Endothelial cell of umbilical vein (primary cell): ENCODE results near the gene SST. TPM values are rescaled to one million over a fixed set of nuclear protein-coding genes. Genes with fewer than 3 reads are reported as not detected.

ENCODE experiments used
- Bru-seq: library from RNA; stranded (reverse); fragments of 400-500 nt; gene quantifications from one replicate; lab custom pipeline; 2021; lab: Mats Ljungman, UMichigan
- BruChase-seq, 2 experiments: library from RNA; stranded (reverse); fragments of 400-500 nt; gene quantifications; one replicate each; lab custom pipeline; 2021; lab: Mats Ljungman, UMichigan
- BruUV-seq: library from RNA; stranded (reverse); fragments of 400-500 nt; replicated peaks from 2 replicates; lab custom pipeline; 2021; lab: Mats Ljungman, UMichigan
- CTCF ChIA-PET: fragments of 300-600, 350-600 bp; sonication (Branson Sonifier 250); formaldehyde crosslinking; loops from one replicate; lab custom pipeline; 2021; ENCODE audit warnings: antibody characterized with exemption, inconsistent platforms; lab: Charles Lee
- POLR2A ChIA-PET: fragments of 300-600, 350-600 bp; sonication (Branson Sonifier 250); formaldehyde crosslinking; loops from one replicate; lab custom pipeline; 2021; ENCODE audit warnings: antibody characterized with exemption, inconsistent platforms; lab: Charles Lee
- DNase-seq: peaks from one replicate; pipeline ENCODE4 v3.0.0-alpha.2; 2011; ENCODE audit warnings: low read depth, low spot score
- FAIRE-seq: peaks from 2 replicates; lab custom pipeline; 2011; peaks lifted over from hg19 to GRCh38; lab: Jason Lieb, UNC
- H2AFZ ChIP-seq: 2 replicates; pipeline ENCODE4 v1.6.0; 2012; ENCODE audit warnings: low read depth, low read length, control low read depth, inconsistent platforms
- H3K27ac ChIP-seq: 2 replicates; pipeline ENCODE4 v1.5.1; 2011; ENCODE audit warnings: low read depth, mild to moderate bottlenecking, control low read depth, low read length, moderate library complexity; ENCODE audit not compliant: insufficient read depth
- H3K27me3 ChIP-seq, 2 experiments: 2 replicates each; pipeline versions ENCODE4 v1.6.0 to v1.6.1; 2011; ENCODE audit warnings: low read length in 2 of 2, mixed read lengths in 1 of 2; ENCODE audit not compliant: control insufficient read depth in 2 of 2, insufficient read depth in 2 of 2
- H3K36me3 ChIP-seq, 2 experiments: 2 replicates in 1 of 2; 3 replicates in 1 of 2; pipeline ENCODE4 v1.5.1; 2011; ENCODE audit warnings: low read length in 2 of 2, mild to moderate bottlenecking in 1 of 2, moderate library complexity in 1 of 2; ENCODE audit not compliant: control insufficient read depth in 2 of 2, insufficient read depth in 2 of 2; ENCODE audit errors: extremely low read depth in 1 of 2
- H3K4me1 ChIP-seq: 3 replicates; pipeline ENCODE4 v1.5.1; 2011; ENCODE audit warnings: mild to moderate bottlenecking, low read length; ENCODE audit not compliant: control insufficient read depth, insufficient read depth; ENCODE audit errors: extremely low read depth
- H3K4me2 ChIP-seq: 2 replicates; pipeline ENCODE4 v1.6.1; 2011; ENCODE audit warnings: low read length, control low read depth, mixed read lengths; ENCODE audit not compliant: insufficient read depth
- H3K4me3 ChIP-seq, 3 experiments: fragments of 200-600 bp in 1 of 3; sonication (generic), shearing (Covaris generic) in 1 of 3; replicated peaks in 1 of 3; 2 replicates each; pipeline ENCODE4 v1.5.1; 2011 to 2016; ENCODE audit warnings: control low read depth in 3 of 3, low read length in 3 of 3, mild to moderate bottlenecking in 2 of 3, inconsistent platforms in 1 of 3, low read depth in 1 of 3, moderate library complexity in 1 of 3; ENCODE audit not compliant: insufficient read depth in 1 of 3
- H3K79me2 ChIP-seq: 2 replicates; pipeline ENCODE4 v1.6.0; 2012; ENCODE audit warnings: low read length, inconsistent platforms; ENCODE audit not compliant: control insufficient read depth, insufficient read depth
- H3K9ac ChIP-seq: replicated peaks from 2 replicates; pipeline ENCODE3; 2011; ENCODE audit warnings: low read length, control low read depth; ENCODE audit not compliant: insufficient read depth; ENCODE audit errors: extremely low read depth
- H3K9me1 ChIP-seq: replicated peaks from 3 replicates; pipeline ENCODE4 v1.6.0; 2011; ENCODE audit warnings: mild to moderate bottlenecking, low read length; ENCODE audit not compliant: control insufficient read depth, insufficient read depth; ENCODE audit errors: extremely low read depth
- H3K9me3 ChIP-seq: replicated peaks from 2 replicates; pipeline ENCODE4 v1.5.1; 2012; ENCODE audit warnings: low read length, inconsistent platforms; ENCODE audit not compliant: control insufficient read depth, insufficient read depth
- H4K20me1 ChIP-seq: replicated peaks from 2 replicates; pipeline ENCODE3; 2011; ENCODE audit warnings: mild to moderate bottlenecking, low read length; ENCODE audit not compliant: control insufficient read depth, insufficient read depth; ENCODE audit errors: extremely low read depth
- CTCF ChIP-seq, 2 donors: IDR thresholded peaks; 1 replicate in 1 of 2; 2 replicates in 1 of 2; pipeline ENCODE4 v1.5.1; 2011; ENCODE audit warnings: low read length in 2 of 2, mild to moderate bottlenecking in 2 of 2, moderate library complexity in 2 of 2, control low read depth in 1 of 2, inconsistent platforms in 1 of 2, low read depth in 1 of 2; ENCODE audit not compliant: insufficient read depth in 1 of 2; ENCODE audit errors: extremely low read depth in 1 of 2
- EZH2 ChIP-seq: IDR thresholded peaks from 2 replicates; pipeline ENCODE4 v1.6.1; 2012; ENCODE audit warnings: borderline replicate concordance, low read depth, mild to moderate bottlenecking, moderate library complexity, low read length, inconsistent platforms; ENCODE audit not compliant: severe bottlenecking
- FOS ChIP-seq: IDR thresholded peaks from 2 replicates; pipeline ENCODE4 v1.6.1; 2011; ENCODE audit warnings: mild to moderate bottlenecking, low read length, moderate library complexity, borderline replicate concordance; ENCODE audit not compliant: insufficient read depth
- JUN ChIP-seq: IDR thresholded peaks from 2 replicates; pipeline ENCODE4 v1.6.1; 2011; ENCODE audit warnings: borderline replicate concordance, low read depth; ENCODE audit not compliant: insufficient read length, insufficient read depth
- POLR2A ChIP-seq: IDR thresholded peaks from 2 replicates; pipeline ENCODE4 v1.6.1; 2012; ENCODE audit warnings: low read depth, mild to moderate bottlenecking, control low read depth, low read length
- dilution Hi-C: fragments of 300-500 bp; cut with MboI; formaldehyde crosslinking; loops from one replicate; pipeline ENCODE4 v1.15.0; 2019; ENCODE audit warnings: low sequenced_read_pairs; ENCODE audit not compliant: extremely low pct_ligation_motif_present
- intact Hi-C: fragments of 100-400 bp; cut with micrococcal nuclease; formaldehyde crosslinking; loops from one replicate; pipeline ENCODE4 v1.10.0; 2022
- long read RNA-seq: library from polyadenylated mRNA; stranded (forward); transcript quantifications from one replicate; pipeline ENCODE4 v2.0.0, GENCODE V29; 2021
- polyA minus RNA-seq, 3 experiments: library from RNA; depleted of rRNA, polyadenylated mRNA; stranded (reverse); fragments of >200 nt; gene quantifications; 1 replicate in 1 of 3; 2 replicates in 2 of 3; pipeline ENCODE4 v1.2.3, GENCODE V29; 2011
- polyA plus RNA-seq, 4 experiments: library from polyadenylated mRNA; depleted of rRNA in 3 of 4; stranded (reverse) in 3 of 4; unstranded in 1 of 4; fragments of >200 nt; gene quantifications; 2 replicates each; pipeline versions ENCODE4 v1.2.1 to v1.2.3, GENCODE V29; 2011 to 2012; ENCODE audit warnings: missing spikeins in 1 of 4
- total RNA-seq: library from RNA; stranded (reverse); gene quantifications from 2 replicates; pipeline ENCODE4 v1.2.3, GENCODE V29; 2021

SST gene
- total RNA-seq: not detected in 2 replicates
- not detected in 2 replicates for polyA plus RNA-seq
- not detected in 2 replicates for polyA plus RNA-seq (2011; cell fraction: cytosol; rRNA removed)
- not detected in 2 replicates for polyA plus RNA-seq (2011; cell fraction: nucleus; rRNA removed)
- polyA plus RNA-seq (2012): not detected in 2 replicates
- polyA minus RNA-seq: not detected in 2 replicates
- polyA minus RNA-seq (2011; cell fraction: cytosol; rRNA and poly(A)+ RNA removed): not detected
- not detected in 2 replicates for polyA minus RNA-seq (2011; cell fraction: nucleus; rRNA and poly(A)+ RNA removed)
- Bru-seq, nascent RNA: not detected
- not detected for BruChase-seq, experiment 1, labeled RNA remaining after a 6-hour chase
- not detected for BruChase-seq, experiment 2, labeled RNA remaining after a 2-hour chase
- long read RNA-seq: 0 reads

- peaks cover 2 to 3% of the 10 kb centered on the region in 2 experiments for H3K27me3 ChIP-seq
- no peak within 1 kb of the TSS for H3K27ac ChIP-seq
- no peaks in the 10 kb centered on the region for H3K9me3 ChIP-seq
- no peak within 1 kb of the TSS for H3K9ac ChIP-seq
- DNase-seq: peak; percentile 45
- TF ChIP-seq CTCF (IDR thresholded peaks at IDR 0.05; ENCODE audit: extremely low read depth in 1 of 2, insufficient read depth in 1 of 2, low read depth in 1 of 2, low read length in 2 of 2) (no peak), FOS (no peak), JUN (no peak), POLR2A (no peak), EZH2 (no peak)
- POLR2A ChIA-PET: interaction anchor here (0.9 kb wide), 1 partner anchor 12 kb away, joined by 3 read pairs; no protein-coding TSS in a partner anchor
- H3K9me1 ChIP-seq: no peaks in the 10 kb centered on the region
- no peaks in the 10 kb centered on the region for H3K4me1 ChIP-seq
- H3K4me2 ChIP-seq: no peak within 1 kb of the TSS
- peak; percentile 81 for FAIRE-seq
- H4K20me1 ChIP-seq: no peaks in the 10 kb centered on the region
- no peaks in the 10 kb centered on the region for H3K36me3 ChIP-seq
- no peak within 1 kb of the TSS for H3K4me3 ChIP-seq
- dilution Hi-C loops (no loop called here), intact Hi-C loops (no loop called here)
- no TSS peak for BruUV-seq
- no peak within 1 kb of the TSS for H2AFZ ChIP-seq
- H3K79me2 ChIP-seq: no peaks in the 10 kb centered on the region
- CTCF ChIA-PET: interaction anchor here (1.1 to 5.0 kb wide), 6 partner anchors 9 to 450 kb away, joined by 3 to 58 read pairs (median 5); no protein-coding TSS in a partner anchor
Observed at GRCh38 chr3:187669675-187670504, at the start of gene SST. Gene SST, minus strand, starts transcription at chr3:187670394. Its CDS starts 103 bp downstream, at chr3:187670291.
